HG02852 (cell line): ENCODE data around the gene ADAMTSL2.

ENCODE experiments used
- ATAC-seq: cut with Tn5 transposase; IDR thresholded peaks from one replicate; pipeline ENCODE4 v1.9.1; 2021; ENCODE audit warnings: mild to moderate bottlenecking, moderate library complexity; ENCODE audit not compliant: unreplicated experiment

The ADAMTSL2 gene

GRCh38 chr9:133584559-133585476, 50.3 kb downstream of the ADAMTSL2 start:
- no peak for ATAC-seq

- no peak for ATAC-seq
Observed at GRCh38 chr9:133585481-133586351, 51.2 kb downstream of the ADAMTSL2 start.

DNA sequence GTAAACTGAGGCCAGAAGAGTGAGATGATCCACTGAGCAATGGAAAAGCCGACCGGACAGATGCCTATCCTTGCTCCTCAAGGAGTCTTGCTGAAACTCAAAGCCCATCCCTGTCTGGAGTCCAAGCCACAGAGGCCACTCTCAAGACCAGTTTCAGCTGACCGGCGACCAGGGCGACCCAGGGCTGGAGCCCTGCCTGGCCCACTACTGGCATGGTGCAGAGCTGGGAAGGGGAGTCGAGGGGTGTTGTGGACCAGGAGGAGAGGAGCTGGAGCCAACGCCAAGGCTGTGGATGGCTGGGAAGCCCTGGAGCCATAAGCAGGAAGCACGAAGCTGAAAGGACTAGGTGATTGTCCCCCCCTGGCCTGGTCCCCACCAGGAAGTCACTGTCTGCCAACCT, 52.5 kb downstream of the ADAMTSL2 start:
- ATAC-seq: no peak

DNA sequence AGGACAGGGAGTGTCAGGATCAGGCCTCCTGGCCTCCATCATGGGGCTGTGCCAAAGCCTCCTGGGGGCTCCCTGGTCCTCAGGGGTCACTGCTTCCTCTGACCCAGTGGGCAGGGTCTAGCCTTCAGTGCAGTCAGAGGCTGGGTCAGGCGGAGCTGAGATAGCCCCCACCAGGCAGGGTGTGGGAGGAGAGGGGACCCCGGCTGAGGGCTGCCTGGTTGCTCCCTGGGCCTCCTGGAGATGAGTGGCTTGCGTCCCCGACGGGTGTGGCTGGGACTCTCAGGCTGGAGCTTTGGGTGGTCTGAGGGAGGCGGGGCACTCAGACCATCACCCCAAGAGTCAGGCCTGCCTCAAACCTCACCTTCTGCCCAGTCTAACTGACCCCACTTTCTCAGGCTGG, 53.0 kb downstream of the ADAMTSL2 start:
- no peak for ATAC-seq

- no peak for ATAC-seq
Observed at GRCh38 chr9:133589454-133590227, 55.1 kb downstream of the ADAMTSL2 start.

- ATAC-seq: no peak
Observed at GRCh38 chr9:133590231-133590855, 55.8 kb downstream of the ADAMTSL2 start.

GRCh38 chr9:133591116-133591910, 56.8 kb downstream of the ADAMTSL2 start:
- no peak for ATAC-seq

GRCh38 chr9:133591985-133592384, 57.5 kb downstream of the ADAMTSL2 start:
- ATAC-seq: no peak

GRCh38 chr9:133592731-133593409, 58.4 kb downstream of the ADAMTSL2 start:
- no peak for ATAC-seq

GRCh38 chr9:133593587-133594253, 59.2 kb downstream of the ADAMTSL2 start:
- no peak for ATAC-seq

DNA sequence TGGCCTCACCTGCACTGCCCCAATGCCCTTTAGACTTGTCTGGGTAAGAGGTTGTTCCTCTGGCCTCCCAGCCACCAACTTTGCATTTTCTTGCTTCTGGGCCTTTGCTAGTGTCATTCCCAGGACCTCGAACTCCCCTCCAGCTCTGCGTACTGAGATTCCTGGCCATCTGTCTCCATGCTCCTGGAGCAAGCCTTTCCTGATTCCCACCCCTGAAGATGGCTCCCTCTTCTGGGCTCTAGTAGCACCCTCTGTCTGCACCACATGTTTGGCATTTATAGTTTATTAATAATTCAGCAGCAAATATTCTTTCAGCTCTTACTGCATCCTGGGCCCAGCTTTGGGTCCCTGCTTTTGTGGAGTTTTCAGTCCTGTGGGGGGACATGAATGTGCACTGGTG, 59.8 kb downstream of the ADAMTSL2 start:
- ATAC-seq: no peak

DNA sequence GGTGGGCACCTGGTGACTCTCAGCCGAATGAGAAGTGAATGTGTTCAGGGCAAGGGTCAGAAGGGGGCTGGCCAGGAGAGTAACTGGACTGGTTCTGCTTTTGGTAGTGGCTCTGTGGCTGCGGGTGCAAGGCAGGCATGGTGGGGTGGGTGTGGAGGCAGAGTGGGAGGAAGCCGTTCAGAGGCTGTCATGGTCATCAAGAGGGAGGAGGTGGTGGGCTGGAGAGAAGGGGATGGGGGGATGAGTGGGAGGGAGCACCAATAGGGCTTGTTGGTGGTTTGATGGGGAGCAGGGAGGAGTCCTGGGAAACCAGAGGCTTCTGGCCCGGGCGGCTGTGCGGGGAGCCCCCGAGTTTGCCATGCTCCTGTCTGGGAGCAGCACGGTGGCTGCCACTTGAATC, 61.4 kb downstream of the ADAMTSL2 start:
- ATAC-seq: no peak

DNA sequence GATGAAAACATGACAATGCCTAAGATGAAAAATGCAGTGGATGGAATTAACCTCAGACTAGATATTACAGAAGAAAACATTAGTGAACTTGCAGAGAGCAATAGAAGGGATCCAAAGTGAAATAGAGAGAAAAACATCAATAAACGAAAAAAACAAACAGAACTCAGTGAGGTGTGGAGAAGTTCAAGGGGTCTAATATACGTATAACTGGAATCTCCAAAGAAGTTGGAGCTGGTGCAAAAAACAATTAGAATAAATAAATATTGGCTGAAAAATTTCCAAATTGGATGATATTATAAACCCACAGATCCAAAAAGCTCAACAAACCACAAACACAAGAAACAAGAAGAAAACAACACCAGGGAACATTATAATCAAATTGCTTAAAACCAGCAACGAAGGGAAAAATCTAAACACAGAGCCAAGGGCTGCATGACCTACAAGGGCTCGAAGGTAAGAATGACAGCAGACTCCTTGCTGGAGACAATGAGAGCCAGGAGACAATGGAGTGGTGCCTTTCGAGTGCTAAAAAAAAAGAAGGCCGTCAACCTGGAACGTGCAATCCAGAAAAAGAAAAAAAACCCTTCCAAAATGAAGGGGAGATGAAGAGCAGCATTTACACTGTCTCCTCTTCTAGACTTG, 62.9 kb downstream of the ADAMTSL2 start:
- no peak for ATAC-seq

GRCh38 chr9:133598978-133599377, 64.5 kb downstream of the ADAMTSL2 start:
- ATAC-seq: no peak

GRCh38 chr9:133599470-133600173, 65.1 kb downstream of the ADAMTSL2 start:
- no peak for ATAC-seq

- ATAC-seq: no peak
Observed at GRCh38 chr9:133600739-133601138, 66.2 kb downstream of the ADAMTSL2 start.

GRCh38 chr9:133601746-133602145, 67.2 kb downstream of the ADAMTSL2 start:
- ATAC-seq: no peak

- no peak for ATAC-seq
Observed at GRCh38 chr9:133602277-133602676, 67.8 kb downstream of the ADAMTSL2 start.
